HUES64 (cell line): ENCODE measurements around the gene STARD5.
A peak's percentile ranks its signal among the peaks of the same experiment; 100 is the strongest.

ENCODE experiments used
- H3K27ac ChIP-seq: 2 replicates; pipeline ENCODE4 v1.7.0; 2013; ENCODE audit warnings: low read depth, low read length, inconsistent platforms
- H3K27me3 ChIP-seq: 2 replicates; pipeline ENCODE4 v1.6.1; 2013; ENCODE audit warnings: mild to moderate bottlenecking, low read length; ENCODE audit not compliant: insufficient read depth
- H3K36me3 ChIP-seq: 2 replicates; pipeline ENCODE4 v1.6.1; 2013; ENCODE audit warnings: mild to moderate bottlenecking, low read length; ENCODE audit not compliant: insufficient read depth
- H3K4me1 ChIP-seq: 2 replicates; pipeline ENCODE4 v1.6.1; 2013; ENCODE audit warnings: mild to moderate bottlenecking, low read length, moderate library complexity; ENCODE audit not compliant: insufficient read depth
- H3K4me3 ChIP-seq: 2 replicates; pipeline ENCODE4 v1.5.1; 2013; ENCODE audit warnings: mild to moderate bottlenecking, low read length, moderate library complexity
- H3K9ac ChIP-seq: 2 replicates; pipeline ENCODE4 v1.6.1; 2013; ENCODE audit warnings: mild to moderate bottlenecking, low read depth, low read length
- H3K9me3 ChIP-seq: 2 replicates; pipeline ENCODE4 v1.6.1; 2013; ENCODE audit warnings: low read depth, low read length; ENCODE audit not compliant: insufficient read depth
- WGBS: fragments of 150-250, 120-280 bp; methylation state at CpG from one replicate; pipeline ENCODE4 v1.1.7; 2013; ENCODE audit warnings: missing lambda C conversion rate; 5-methylcytosine and 5-hydroxymethylcytosine counted together

STARD5 gene

DNA sequence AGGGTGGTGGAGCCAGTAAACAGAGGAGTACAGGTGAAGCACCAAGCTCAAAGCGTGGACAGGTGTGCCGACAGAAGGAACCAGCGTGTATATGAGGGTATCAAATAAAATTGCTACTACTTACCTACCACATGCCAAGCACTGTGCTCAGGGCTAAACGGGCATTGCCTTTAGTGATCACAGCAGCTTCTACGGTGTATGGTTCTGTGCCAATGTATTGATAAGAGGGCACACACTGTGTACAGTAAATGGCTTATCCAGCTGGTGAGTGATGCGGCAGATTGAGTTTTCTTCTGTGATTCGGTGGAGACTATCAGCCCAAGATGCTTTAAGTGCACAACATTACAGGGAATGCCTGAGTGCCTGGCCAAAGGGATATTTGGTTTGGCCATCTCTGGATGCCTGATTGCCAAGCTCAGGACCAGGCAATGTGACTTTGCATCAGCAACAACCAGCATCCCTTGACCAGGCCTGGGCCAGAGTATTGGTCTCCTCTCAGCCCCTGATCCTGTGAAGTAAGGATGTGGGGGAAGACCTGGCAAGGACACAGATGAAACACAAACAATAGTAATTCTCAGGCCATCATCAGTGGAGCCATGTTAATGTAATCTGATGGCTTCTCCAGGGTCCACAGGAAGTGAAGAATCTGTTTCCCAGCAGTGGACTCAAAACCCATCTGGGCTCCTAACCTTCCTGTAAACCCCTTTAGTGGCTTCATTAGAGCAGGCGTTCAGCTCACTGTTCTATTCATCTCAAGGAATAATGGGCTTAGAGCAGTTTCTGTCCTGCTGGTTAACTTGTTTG is 14.1 kb downstream of the STARD5 start:
- Histone ChIP-seq H3K27ac (no peak overlapping the region), H3K9ac (no peak overlapping the region), H3K4me3 (no peak overlapping the region), H3K27me3 (no peaks in the 10 kb centered on the region), H3K4me1 (no peaks in the 10 kb centered on the region), H3K9me3 (no peaks in the 10 kb centered on the region), H3K36me3 (peaks cover 11% of the 10 kb centered on the region; the same call in 1 of the 2 replicates)
- 97% methylated on average over 8 of the region's 8 CpGs for WGBS

DNA sequence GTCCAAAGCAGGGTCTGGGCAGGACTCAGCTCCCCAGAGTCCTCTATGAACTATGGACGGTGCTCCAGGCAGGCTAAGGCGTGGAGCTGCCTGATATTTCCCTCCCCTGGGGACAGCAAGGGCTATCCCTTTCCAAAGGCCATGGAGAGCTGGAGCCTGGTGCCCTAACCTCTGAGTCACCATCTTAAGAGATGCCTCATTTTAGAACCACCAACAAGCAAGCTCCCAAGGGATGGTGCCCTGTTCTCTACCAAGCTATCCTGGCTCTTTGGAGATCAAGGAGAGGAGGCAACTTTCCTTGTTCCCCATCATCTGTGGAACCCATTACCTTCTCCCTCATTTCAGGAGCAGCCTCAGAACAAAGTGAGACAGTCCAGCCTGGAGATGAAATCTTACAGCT is 15.7 kb downstream of the STARD5 start:
- Histone ChIP-seq H3K36me3 (peaks cover 9% of the 10 kb centered on the region; the same call in 1 of the 2 replicates), H3K9ac (no peak overlapping the region), H3K4me1 (peaks cover 14% of the 10 kb centered on the region), H3K27ac (no peak overlapping the region), H3K9me3 (no peaks in the 10 kb centered on the region), H3K4me3 (no peak overlapping the region), H3K27me3 (no peaks in the 10 kb centered on the region)
- 93% methylated on average over 2 of the region's 2 CpGs for WGBS

DNA sequence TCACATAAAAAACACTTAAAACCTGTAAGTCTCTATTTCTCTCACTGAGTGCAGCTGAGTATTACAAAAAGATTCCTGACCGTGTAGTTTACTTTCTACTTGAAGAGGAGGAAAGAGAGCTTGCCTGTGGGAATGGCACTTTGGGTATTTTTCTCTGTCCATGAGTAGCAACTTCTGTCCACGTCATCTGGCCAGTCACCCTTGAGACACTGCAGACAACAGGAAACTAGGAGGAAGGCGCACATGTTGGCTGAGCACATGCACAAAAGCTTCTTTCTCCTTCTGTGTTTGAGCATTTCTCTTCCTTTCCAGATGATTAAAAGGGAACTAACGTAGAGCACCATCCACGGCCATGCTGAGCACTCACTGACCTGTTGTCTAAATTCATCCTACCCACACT is 19.7 kb downstream of the STARD5 start:
- 78% methylated on average over 5 of the region's 5 CpGs for WGBS
- Histone ChIP-seq H3K27ac (peak overlapping the region; percentile 25; the same call in 1 of the 2 replicates), H3K9me3 (no peaks in the 10 kb centered on the region), H3K36me3 (no peaks in the 10 kb centered on the region), H3K4me3 (no peak overlapping the region), H3K9ac (no peak overlapping the region), H3K4me1 (peaks cover 21% of the 10 kb centered on the region), H3K27me3 (no peaks in the 10 kb centered on the region)

DNA sequence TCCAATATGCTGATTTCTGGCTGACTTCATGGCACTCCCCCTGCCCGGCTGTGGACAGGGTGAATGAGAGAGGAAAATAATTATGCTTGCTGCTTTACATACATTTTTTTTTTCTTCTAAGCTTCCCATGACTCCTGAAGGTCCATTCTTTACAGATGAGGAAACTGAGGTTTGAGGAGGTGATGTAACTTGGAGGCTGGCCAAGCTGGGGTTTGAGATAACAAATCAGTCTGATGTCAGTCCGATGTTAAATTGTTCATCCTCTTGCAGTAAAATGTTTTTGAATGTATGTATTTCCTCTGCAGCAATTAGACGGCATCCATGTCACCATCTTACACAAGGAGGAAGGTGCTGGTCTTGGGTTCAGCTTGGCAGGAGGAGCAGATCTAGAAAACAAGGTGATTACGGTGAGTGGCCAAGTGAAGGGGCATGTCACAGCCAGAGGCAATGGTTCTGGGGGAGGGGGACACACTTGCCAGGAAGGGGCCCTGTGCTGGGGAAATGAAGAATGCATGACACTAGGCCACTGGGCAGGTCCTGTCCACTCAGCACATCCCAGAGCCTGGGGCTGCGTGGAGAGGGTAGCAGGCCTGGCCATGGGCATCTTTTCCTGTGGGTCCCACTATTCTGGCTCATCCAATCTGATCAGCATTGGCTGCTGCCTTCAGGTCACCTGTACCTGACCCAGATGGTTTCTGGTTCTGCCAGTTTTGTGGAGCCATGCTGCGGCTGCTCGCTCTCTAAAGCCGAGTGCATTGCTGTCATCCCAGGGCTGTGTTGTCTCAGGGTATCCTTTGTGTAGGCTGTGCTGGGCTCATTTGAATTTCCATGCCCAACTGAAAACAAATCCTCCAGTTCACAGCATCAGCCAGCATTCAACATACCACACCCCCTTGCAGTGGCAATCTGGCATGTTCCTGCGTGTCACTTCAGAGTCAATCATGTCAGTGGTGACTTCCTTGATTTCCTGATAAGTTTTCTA is 20.4 kb downstream of the STARD5 start:
- Histone ChIP-seq H3K9ac (no peak overlapping the region), H3K9me3 (no peaks in the 10 kb centered on the region), H3K27ac (peak overlapping the region; percentile 25; the same call in 1 of the 2 replicates), H3K27me3 (no peaks in the 10 kb centered on the region), H3K4me1 (peaks cover 21% of the 10 kb centered on the region), H3K4me3 (no peak overlapping the region), H3K36me3 (no peaks in the 10 kb centered on the region)
- WGBS, result 62% methylated on average over 8 of the region's 9 CpGs

DNA sequence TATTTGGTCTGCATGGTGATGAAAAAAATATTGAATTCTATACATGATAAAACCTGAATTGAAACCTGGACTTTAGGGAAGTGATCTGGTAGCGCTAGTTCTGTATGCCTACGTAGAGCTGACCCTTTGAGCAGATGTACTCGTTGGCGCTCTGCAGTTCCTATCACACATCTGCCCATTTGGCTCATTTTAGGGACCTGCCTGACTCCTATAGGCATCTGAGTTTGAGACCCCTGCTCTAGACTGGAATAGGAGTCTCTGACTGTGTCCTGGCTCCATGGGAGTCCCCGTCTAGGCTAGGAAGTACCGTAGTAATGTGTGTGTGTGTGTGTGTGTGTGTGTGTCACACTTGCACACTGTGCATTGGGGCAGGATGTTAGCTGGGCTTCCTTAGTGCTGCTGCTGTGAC is 21.2 kb downstream of the STARD5 start:
- no peaks in the 10 kb centered on the region for H3K27me3 ChIP-seq
- 93% methylated on average over 6 of the region's 6 CpGs for WGBS
- peaks cover 21% of the 10 kb centered on the region for H3K4me1 ChIP-seq
- H3K4me3 ChIP-seq, result no peak overlapping the region
- no peak overlapping the region for H3K27ac ChIP-seq
- H3K36me3 ChIP-seq, result no peaks in the 10 kb centered on the region
- H3K9ac ChIP-seq, result no peak overlapping the region
- no peaks in the 10 kb centered on the region for H3K9me3 ChIP-seq

DNA sequence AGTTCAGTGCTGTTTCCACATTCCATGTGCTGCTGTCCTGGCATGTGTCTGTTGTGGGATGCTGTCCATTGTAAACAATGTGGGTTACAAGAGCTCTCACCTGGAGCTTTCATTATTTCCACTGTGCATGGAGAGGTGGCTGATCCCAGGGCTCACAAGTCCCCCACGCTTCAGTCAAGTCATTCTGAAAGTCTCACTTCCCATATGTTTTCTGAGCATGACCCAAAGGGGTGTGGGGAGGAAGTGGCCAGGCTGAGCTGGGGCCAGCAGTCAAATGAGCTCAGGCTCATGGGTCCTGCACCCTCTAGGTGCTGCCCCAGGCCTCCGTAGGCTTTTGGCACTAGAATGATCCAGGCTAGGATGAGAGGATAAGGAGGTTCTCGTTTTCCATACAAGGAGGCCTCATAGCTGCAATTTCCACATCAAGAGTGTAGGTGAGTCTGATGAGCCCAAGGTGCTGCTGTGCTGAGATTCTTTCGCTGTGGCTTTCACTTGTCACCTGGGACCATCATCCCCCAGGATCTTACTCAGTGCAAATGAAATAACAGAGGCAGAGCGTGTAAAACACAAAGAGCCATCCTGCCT is 22.0 kb downstream of the STARD5 start:
- peaks cover 21% of the 10 kb centered on the region for H3K4me1 ChIP-seq
- no peaks in the 10 kb centered on the region for H3K36me3 ChIP-seq
- H3K27me3 ChIP-seq, result no peaks in the 10 kb centered on the region
- no peaks in the 10 kb centered on the region for H3K9me3 ChIP-seq
- no peak overlapping the region for H3K27ac ChIP-seq
- no peak overlapping the region for H3K9ac ChIP-seq
- H3K4me3 ChIP-seq, result no peak overlapping the region
- 88% methylated on average over 5 of the region's 5 CpGs for WGBS

DNA sequence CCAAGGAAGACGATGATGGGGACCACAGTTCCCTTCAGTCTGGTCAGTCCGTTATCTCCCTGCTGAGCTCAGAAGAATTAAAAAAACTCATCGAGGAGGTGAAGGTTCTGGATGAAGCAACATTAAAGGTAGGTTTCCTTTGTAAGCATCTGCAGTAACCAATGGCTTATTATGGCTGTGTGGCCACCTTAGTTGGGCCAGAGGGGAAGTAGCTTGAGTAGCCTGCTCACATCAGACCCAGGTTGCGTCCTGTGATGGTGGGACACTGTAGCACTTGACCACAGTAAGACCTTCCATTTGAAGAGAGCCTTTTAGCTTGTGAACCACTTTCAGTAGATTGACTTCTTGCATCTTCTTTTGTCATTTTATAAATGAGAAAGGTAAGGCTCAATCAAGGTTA is 22.6 kb downstream of the STARD5 start:
- H3K9ac ChIP-seq, result no peak overlapping the region
- no peaks in the 10 kb centered on the region for H3K27me3 ChIP-seq
- H3K9me3 ChIP-seq, result no peaks in the 10 kb centered on the region
- WGBS, result 98% methylated on average over 4 of the region's 4 CpGs
- H3K36me3 ChIP-seq, result no peaks in the 10 kb centered on the region
- no peak overlapping the region for H3K4me3 ChIP-seq
- no peak overlapping the region for H3K27ac ChIP-seq
- H3K4me1 ChIP-seq, result peaks cover 21% of the 10 kb centered on the region

DNA sequence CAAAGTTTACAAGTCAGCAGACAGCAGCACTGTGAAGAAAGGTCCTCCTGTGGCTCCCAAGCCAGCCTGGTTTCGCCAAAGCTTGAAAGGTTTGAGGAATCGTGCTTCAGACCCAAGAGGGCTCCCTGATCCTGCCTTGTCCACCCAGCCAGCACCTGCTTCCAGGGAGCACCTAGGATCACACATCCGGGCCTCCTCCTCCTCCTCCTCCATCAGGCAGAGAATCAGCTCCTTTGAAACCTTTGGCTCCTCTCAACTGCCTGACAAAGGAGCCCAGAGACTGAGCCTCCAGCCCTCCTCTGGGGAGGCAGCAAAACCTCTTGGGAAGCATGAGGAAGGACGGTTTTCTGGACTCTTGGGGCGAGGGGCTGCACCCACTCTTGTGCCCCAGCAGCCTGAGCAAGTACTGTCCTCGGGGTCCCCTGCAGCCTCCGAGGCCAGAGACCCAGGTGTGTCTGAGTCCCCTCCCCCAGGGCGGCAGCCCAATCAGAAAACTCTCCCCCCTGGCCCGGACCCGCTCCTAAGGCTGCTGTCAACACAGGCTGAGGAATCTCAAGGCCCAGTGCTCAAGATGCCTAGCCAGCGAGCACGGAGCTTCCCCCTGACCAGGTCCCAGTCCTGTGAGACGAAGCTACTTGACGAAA is 24.2 kb downstream of the STARD5 start:
- Histone ChIP-seq H3K27ac (no peak overlapping the region), H3K4me1 (peaks cover 20% of the 10 kb centered on the region)

DNA sequence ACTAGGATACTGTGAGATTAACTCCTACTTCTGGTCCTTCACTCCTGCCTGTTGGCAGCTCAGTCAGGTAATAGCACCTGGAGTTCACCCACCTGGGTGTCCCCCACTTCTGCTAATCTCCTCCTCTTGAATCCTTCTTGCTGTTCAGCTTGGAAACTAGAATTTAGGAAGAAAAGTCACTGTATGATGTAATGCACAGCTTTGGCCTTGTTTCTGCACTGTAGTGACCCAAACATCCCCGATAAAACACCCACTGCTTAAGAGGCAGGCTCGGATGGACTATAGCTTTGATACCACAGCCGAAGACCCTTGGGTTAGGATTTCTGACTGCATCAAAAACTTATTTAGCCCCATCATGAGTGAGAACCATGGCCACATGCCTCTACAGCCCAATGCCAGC is 24.8 kb downstream of the STARD5 start:
- H3K27ac ChIP-seq, result no peak overlapping the region
- H3K27me3 ChIP-seq, result no peaks in the 10 kb centered on the region
- H3K36me3 ChIP-seq, result no peaks in the 10 kb centered on the region
- H3K4me3 ChIP-seq, result no peak overlapping the region
- H3K9me3 ChIP-seq, result no peaks in the 10 kb centered on the region
- H3K4me1 ChIP-seq, result peaks cover 17% of the 10 kb centered on the region
- no peak overlapping the region for H3K9ac ChIP-seq
- WGBS, result 97% methylated on average over 3 of the region's 3 CpGs

More for the DNA sequence above, 24.2 kb downstream of the STARD5 start:
- Histone ChIP-seq H3K36me3 (no peaks in the 10 kb centered on the region), H3K4me3 (no peak overlapping the region), H3K27me3 (no peaks in the 10 kb centered on the region), H3K9ac (no peak overlapping the region), H3K9me3 (no peaks in the 10 kb centered on the region)
- WGBS, result 89% methylated on average over 14 of the region's 14 CpGs

DNA sequence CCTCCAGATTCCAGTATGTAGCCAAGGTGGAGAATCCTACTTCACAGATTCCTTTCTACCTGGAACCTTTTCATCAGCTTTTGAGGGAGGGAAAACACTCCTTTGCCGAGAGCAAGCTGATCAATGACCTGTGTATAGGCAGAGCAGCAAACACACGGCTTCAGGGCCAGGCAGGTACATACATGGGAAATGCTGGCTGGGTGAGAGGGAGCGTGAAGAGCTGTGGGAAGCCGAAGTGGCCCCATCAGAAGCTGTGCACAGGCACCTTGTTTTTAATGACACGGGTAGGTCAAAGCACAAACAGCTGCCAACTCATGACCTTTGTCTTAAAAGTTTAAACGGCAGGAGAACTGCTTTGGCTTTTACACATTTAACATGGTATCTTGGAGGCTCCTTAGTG is 25.3 kb downstream of the STARD5 start:
- no peak overlapping the region for H3K4me3 ChIP-seq
- no peaks in the 10 kb centered on the region for H3K9me3 ChIP-seq
- H3K9ac ChIP-seq, result no peak overlapping the region
- peaks cover 15% of the 10 kb centered on the region for H3K4me1 ChIP-seq
- WGBS, result 91% methylated on average over 6 of the region's 6 CpGs
- H3K27ac ChIP-seq, result no peak overlapping the region
- H3K27me3 ChIP-seq, result no peaks in the 10 kb centered on the region
- H3K36me3 ChIP-seq, result no peaks in the 10 kb centered on the region
